Astrocyte (in vitro differentiated cells and primary cell): ENCODE measurements around the gene TRMT5.

Experiments
- EZH2 ChIP-seq: IDR thresholded peaks from 2 replicates; pipeline ENCODE4 v1.6.1; 2012; ENCODE audit warnings: mild to moderate bottlenecking, low read length, inconsistent platforms; ENCODE audit not compliant: insufficient read depth
- TF ChIP-seq, protein P1 (sequence below): IDR thresholded peaks from 2 replicates; pipeline ENCODE4 v1.5.1; 2011; ENCODE audit warnings: low read depth, mild to moderate bottlenecking, inconsistent platforms, low read length, moderate library complexity; ENCODE audit not compliant: insufficient read depth

- TF ChIP-seq, protein P1, sequence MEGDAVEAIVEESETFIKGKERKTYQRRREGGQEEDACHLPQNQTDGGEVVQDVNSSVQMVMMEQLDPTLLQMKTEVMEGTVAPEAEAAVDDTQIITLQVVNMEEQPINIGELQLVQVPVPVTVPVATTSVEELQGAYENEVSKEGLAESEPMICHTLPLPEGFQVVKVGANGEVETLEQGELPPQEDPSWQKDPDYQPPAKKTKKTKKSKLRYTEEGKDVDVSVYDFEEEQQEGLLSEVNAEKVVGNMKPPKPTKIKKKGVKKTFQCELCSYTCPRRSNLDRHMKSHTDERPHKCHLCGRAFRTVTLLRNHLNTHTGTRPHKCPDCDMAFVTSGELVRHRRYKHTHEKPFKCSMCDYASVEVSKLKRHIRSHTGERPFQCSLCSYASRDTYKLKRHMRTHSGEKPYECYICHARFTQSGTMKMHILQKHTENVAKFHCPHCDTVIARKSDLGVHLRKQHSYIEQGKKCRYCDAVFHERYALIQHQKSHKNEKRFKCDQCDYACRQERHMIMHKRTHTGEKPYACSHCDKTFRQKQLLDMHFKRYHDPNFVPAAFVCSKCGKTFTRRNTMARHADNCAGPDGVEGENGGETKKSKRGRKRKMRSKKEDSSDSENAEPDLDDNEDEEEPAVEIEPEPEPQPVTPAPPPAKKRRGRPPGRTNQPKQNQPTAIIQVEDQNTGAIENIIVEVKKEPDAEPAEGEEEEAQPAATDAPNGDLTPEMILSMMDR: no peak
- no peak for TF ChIP-seq EZH2
These were observed 8.6 kb downstream of the TRMT5 start for GRCh38 chr14:60972295-60972694.
